ENCODE data around the gene FIGNL2.

- TF ChIP-seq CTCF (IDR thresholded peaks at IDR 0.05) (no peak), POLR2A (IDR thresholded peaks at IDR 0.05) (no peak)
Measured at GRCh38 chr12:51855586-51856428, 7.3 kb upstream of the FIGNL2 start.
